ENCODE results near the gene ERGIC2.
"Not testable (repeated sequence)": the region's sequence is repeated elsewhere in the genome, so short reads cannot be mapped to it uniquely, and the experiment has no call there.

Gene ERGIC2

GRCh38 chr12:29299633-29300032 lies 81.3 kb downstream of the ERGIC2 start:
- no peak for TF ChIP-seq CTCF (IDR thresholded peaks at IDR 0.05; ENCODE audit: extremely low read depth, missing control alignments)
- no peak for DNase-seq (ENCODE audit: low spot score)

- TF ChIP-seq CTCF (IDR thresholded peaks at IDR 0.05; ENCODE audit: extremely low read depth, missing control alignments) = no peak
- no peak for DNase-seq (ENCODE audit: low spot score)
Observed at GRCh38 chr12:29291226-29291625, 89.7 kb downstream of the ERGIC2 start.

- not testable (repeated sequence) for DNase-seq (ENCODE audit: low spot score)
Observed at GRCh38 chr12:29290475-29290874, 90.5 kb downstream of the ERGIC2 start.

GRCh38 chr12:29288031-29288430 lies 92.9 kb downstream of the ERGIC2 start:
- DNase-seq (ENCODE audit: low spot score) = no peak
- TF ChIP-seq CTCF (IDR thresholded peaks at IDR 0.05; ENCODE audit: extremely low read depth, missing control alignments) = no peak

- no peak for TF ChIP-seq CTCF (IDR thresholded peaks at IDR 0.05; ENCODE audit: extremely low read depth, missing control alignments)
- DNase-seq (ENCODE audit: low spot score) = no peak
Observed at GRCh38 chr12:29287622-29288021, 93.3 kb downstream of the ERGIC2 start.

Data from GM20000 (cell line).